ENCODE data around the gene IL1RL2.

The IL1RL2 gene

GRCh38 chr2:102194609-102195268 lies 7.9 kb downstream of the IL1RL2 start:
- no peak for DNase-seq (ENCODE audit: low spot score)

DNA sequence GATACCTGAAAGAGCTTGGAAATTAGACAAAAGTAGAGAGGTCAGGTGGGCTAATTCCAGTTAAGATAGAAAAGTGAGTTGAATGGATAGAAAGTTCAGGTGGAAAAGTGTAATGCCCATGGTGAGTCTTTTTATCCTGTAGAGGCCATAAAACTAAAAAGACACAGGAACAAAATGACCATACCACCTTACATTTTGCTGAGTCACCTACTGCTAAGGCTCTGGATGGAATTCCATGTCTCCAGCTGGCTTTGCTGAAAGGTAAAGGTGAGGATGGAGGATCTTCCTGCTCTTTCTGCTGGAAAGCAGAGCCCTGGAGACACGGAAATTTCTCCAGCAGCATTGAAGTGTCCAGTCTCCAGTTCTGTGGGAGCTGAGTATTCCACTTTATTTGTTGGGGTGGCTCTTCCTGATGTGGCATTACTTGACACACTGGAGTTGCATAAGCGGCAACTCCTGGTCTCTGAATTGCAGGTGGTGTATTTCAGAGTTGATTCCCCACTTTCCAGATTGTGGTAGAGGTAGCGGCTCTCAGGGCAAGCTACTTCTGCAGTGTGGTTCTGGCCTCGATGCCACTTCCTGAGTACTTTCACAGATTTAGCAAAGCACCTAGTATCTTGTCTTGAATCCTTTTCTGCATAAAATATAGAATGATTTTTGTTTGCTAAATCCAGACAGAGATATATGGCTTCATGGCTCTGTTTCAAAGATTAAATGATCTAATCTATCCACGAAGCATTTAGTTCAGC lies 10.7 kb downstream of the IL1RL2 start:
- no peak for DNase-seq (ENCODE audit: low spot score)

DNA sequence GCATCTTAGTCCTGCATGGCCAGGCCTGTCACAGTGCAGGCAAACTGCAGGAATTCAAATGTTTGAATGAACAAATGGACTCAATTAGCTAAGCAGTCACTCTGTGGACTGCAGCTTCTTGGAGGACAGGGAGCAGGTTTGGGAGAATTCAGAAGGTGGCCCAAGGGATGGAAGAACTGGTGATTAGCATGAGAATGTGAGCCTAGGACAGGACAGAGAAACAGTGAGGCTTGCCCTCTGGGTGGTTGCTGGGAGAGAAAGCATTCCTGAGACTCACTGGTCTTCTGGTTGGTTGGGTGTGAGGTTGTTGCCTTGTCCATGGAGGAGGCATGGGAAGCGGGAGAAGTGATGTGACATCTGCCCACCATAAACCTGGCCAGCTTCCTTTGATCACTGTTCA lies 13.7 kb downstream of the IL1RL2 start:
- DNase-seq (ENCODE audit: low spot score), result no peak

DNA sequence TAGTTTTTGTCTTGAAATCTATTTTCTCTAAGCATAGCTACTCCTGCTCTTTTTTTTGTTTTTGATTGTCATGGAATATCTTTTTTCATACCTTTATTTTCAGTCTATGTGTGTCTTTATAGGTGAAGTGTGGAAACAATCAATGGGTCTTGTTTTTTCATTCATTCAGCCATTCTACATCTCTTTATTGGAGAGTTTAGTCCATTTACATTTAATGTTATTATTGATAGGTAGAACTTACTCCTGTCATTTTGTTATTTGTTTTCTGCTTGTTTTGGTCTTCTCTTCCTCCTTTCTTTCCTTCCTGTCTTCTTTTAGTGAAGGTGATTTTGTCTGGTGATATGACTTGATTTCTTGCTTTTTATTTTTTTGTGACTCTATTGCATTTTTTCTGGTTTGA lies 17.8 kb downstream of the IL1RL2 start:
- DNase-seq (ENCODE audit: low spot score), result no peak

DNA sequence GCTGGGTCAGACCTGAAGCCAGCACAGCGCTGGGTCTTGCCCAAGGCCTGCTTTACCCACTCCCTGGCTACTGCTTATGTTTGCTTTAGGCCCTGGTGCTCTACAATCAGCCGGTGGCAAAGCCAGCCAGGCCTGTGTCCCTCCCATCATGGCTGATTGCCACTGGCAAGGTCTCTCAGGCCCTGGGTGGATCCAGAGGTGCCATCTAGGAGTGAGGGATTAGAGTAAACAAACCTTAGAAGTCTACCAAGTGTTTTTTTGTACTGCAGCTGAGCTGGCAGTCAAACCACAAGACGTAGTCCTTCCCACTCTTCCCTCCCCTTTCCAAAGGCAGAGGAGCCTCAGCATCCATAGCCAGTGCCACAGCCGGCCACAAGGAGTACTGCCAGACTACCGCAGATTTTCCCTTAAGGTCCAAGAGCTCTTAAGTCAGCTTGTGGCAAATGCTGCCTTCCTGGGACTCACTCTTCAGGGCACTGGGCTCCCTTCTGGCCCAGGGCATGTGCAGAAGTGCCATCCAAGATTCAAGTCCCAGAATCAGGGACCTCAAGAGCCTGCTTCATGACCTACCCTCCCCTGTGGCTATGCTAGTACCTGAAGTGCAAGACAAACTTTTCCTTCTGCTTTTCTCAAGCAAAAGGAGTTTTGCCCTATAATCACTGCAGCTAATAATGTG lies 20.0 kb downstream of the IL1RL2 start:
- no peak for DNase-seq (ENCODE audit: low spot score)

DNA sequence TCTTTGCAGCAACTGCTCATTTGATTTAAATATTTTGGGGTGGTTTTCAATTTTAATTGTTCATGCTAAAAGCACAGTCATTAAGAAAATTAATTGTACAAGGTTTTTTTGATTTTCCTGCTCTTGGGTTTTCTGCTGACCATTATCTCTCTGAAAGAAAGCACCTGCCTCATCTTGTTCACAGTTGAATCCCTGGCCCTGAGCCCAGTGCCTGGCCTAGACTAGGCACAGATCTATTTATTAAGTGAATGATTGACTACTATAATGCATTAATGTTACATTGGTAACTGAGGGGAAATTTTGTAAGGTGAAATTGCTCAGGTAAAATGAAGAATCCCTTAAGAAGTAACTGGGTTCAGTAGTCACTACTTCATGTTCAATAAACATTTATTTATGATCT lies 22.0 kb downstream of the IL1RL2 start:
- DNase-seq (ENCODE audit: low spot score), result no peak

DNA sequence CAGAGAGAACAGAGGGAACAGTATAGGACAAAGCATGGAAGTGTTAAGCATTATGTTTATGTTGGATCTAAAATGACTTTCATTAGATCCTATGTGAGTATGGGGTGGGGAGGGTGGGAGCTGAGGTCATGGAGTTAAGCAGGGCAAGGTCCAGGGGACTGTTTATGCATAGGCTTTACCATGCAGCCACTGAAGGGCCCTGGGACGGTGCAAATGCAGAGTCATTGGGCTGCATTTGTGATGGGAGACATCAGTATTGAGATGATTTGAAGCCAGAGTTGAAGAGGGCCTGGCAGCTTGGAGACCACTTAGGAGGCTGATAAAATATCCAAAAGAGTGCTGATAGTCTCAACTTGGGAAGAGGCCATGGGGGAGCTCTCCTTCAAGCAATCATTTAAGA lies 22.7 kb downstream of the IL1RL2 start:
- no peak for DNase-seq (ENCODE audit: low spot score)

GRCh38 chr2:102217032-102217431 lies 30.2 kb downstream of the IL1RL2 start:
- DNase-seq (ENCODE audit: low spot score), result no peak

DNA sequence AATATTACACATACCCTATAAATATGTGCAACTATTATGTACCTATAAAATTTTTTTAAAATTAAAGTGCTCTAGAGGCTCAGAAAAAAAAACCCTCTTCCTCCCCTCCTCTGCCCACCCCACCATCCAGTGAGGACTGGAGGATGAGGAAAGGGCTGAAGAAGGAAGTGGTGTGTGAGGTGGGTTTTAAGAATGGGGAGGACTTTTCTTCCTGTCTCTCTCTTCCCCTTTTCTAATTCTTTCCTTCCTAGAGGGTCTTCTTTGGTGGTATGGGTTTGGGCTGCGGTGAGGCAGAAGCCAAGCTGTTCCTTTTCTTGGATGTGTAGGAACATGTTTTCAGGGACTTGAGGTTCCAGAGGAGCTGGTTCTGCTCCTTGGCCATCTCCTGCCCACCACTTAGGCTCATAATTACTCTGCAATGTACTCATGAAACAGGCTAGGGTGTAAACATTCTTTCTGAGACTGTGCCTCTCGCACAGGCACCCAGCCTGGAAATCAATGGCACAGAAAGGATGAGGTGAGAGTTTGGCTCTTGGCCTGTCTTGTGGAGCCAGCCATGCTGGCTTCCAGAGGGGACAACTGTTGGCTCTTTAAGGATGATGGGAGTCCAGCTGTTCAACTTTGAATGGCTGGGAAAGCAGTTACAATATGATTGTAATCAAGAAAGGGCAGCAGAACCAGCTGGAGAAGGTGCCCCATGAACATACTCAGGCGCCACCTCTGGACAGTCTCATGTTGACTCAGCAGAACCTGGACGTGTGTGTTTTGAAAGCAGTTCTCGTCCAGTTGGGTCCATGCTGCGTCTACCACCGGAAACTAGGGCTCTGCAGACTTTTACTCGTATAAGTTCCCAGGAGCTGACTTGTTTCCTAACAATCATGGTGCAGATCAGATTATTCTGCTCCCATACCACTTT lies 38.3 kb downstream of the IL1RL2 start:
- no peak for DNase-seq (ENCODE audit: low spot score)

GRCh38 chr2:102226171-102226570 lies 39.3 kb downstream of the IL1RL2 start:
- no peak for DNase-seq (ENCODE audit: low spot score)

GRCh38 chr2:102226612-102227391 lies 40.0 kb downstream of the IL1RL2 start:
- peak; percentile 65 for DNase-seq (ENCODE audit: low spot score)

- DNase-seq (ENCODE audit: low spot score), result no peak
Measured at GRCh38 chr2:102229141-102229769, 42.4 kb downstream of the IL1RL2 start.

GRCh38 chr2:102230410-102230909 lies 43.6 kb downstream of the IL1RL2 start:
- no peak for DNase-seq (ENCODE audit: low spot score)

- no peak for DNase-seq (ENCODE audit: low spot score)
Measured at GRCh38 chr2:102233132-102233884, 46.5 kb downstream of the IL1RL2 start.

- no peak for DNase-seq (ENCODE audit: low spot score)
Measured at GRCh38 chr2:102235042-102235473, 48.2 kb downstream of the IL1RL2 start.

DNA sequence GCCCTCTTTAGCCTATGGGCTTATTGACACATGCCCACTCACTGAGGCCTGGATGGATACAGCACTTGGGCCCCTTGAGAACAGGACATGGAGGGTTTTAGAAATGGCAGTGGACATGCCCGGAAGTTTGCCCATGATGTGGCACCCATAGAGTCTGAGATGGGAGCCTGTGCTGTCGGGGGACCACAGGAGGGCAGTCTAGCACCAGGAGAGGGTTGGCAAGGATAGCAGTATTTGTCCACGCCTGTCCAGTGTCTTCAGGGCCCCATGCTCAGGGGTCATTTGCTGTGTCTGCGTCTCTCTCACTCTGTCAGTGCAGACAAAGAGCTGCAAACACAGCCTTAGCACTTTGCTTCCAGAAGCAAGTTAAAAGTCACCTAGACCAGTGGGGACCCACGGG lies 48.7 kb downstream of the IL1RL2 start:
- no peak for DNase-seq (ENCODE audit: low spot score)

GRCh38 chr2:102236132-102236531 lies 49.3 kb downstream of the IL1RL2 start:
- DNase-seq (ENCODE audit: low spot score), result no peak

- no peak for DNase-seq (ENCODE audit: low spot score)
Measured at GRCh38 chr2:102237176-102237575, 50.4 kb downstream of the IL1RL2 start.

DNA sequence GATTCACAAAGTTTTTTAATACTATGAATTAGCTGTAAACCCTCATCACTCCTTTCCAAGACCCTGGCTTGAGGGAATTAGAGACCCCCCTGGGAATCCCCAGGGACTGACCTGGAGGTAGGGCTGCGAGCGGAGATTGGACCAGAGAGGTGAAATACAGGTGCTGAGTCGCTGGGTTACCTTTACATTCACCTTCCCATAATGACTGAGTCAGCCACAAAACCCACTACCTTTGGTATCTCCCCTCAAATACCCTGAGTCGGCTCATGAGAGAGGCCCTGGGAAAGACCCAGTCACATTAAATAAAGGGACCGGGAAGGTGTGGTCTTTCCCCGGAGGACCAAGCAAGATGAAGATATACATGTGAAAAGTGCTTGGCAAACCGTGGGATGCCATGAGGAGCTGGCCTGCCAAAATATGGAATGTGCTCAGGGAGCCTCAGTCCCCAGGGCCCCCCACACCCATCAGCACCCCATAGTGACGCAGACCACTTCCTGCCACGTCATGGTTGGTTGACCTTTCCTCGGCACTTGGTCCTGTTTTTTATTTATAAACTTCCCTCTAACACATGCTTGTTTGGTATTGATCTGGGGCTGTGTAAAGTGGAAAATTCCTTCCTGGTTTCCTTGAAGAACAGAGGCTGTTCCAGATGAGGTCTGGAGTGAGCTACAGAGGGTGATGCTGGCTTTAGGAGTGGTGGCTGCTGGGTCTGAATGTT lies 51.4 kb downstream of the IL1RL2 start:
- no peak for DNase-seq (ENCODE audit: low spot score)
